ENCODE data around the gene FBXO31. TPM values are rescaled to one million over a fixed set of nuclear protein-coding genes. Genes with fewer than 3 reads are reported as not detected.
A peak's percentile ranks its signal among the peaks of the same experiment; 100 is the strongest.
"Not testable (repeated sequence)": the region's sequence is repeated elsewhere in the genome, so short reads cannot be mapped to it uniquely, and the experiment has no call there.

Gene FBXO31
- total and polyA plus RNA-seq, 12 donors = 15.1 to 94.3 (median 72.4) TPM

GRCh38 chr16:87363771-87364455 is 19.7 kb downstream of the FBXO31 start:
- peak; percentile 72 to 92 (median 84) for ATAC-seq
- H3K4me3 ChIP-seq = peak overlapping the region in 3 of 10 donors; percentile 2 to 36 (median 19)
- WGBS, 2 donors = 22 to 26% methylated on average over 17 of the region's 17 CpGs

GRCh38 chr16:87362828-87363559 is 20.6 kb downstream of the FBXO31 start:
- 72 to 74% methylated on average over 13 of the region's 13 CpGs for WGBS, 2 donors
- H3K36me3 ChIP-seq = peaks cover 0 to 65% (median 27%) of the 10 kb centered on the region in 9 donors
- DNase-seq; intact Hi-C loops (cut with DNase I); H3K9me3 ChIP-seq; ATAC-seq; H3K4me3 ChIP-seq: not testable (repeated sequence)
- peaks cover 0 to 49% (median 0%) of the 10 kb centered on the region in 7 donors for H3K27me3 ChIP-seq
- peak overlapping the region; percentile 2 to 83 (median 78) for H3K27ac ChIP-seq
- peaks cover 13 to 52% (median 38%) of the 10 kb centered on the region in 9 donors for H3K4me1 ChIP-seq

More at GRCh38 chr16:87363771-87364455, 19.7 kb downstream of the FBXO31 start:
- Histone ChIP-seq H3K4me1 (peaks cover 13 to 62% (median 45%) of the 10 kb centered on the region in 9 donors), H3K36me3 (peaks cover 0 to 56% (median 18%) of the 10 kb centered on the region in 9 donors), H3K9me3 (no peaks in the 10 kb centered on the region), H3K27me3 (peaks cover 0 to 49% (median 0%) of the 10 kb centered on the region in 7 donors), H3K27ac (peak overlapping the region; percentile 59 to 93 (median 80))
- no peak for TF ChIP-seq CTCF (IDR thresholded peaks at IDR 0.05)
- DNase-seq = peak; percentile 44 to 58
- intact Hi-C loops (cut with DNase I) = no loop called here

DNA sequence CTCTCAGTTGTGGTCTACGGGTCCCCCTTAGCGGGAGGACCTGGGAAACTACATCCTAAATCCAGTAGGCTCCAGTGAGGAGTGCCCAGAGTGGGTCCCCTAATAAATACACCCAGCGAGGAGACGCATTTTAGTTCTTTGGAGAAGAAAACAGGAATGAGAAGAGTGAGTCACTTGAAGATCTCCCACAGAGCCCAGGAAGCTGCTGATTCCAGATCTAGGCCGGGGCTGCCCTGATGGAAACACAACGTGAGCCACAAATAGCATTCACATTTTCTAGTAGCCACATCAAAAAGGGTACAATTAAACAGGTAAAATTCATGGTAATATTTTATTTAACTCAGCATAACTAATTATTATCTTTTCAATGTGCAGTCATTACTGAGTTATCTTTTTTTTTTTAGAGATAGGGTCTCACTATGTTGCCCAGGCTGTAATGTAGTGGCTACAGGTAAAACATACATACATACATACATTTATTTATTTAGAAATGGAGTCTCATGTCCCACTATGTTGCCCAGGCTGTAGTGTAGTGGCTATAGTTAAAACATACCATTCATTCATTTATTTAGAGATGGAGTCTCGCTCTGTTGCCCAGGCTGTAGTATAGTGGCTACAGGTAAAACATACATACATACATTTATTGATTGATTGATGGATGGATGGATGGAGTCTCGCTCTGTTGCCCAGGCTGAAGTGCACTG is 21.5 kb downstream of the FBXO31 start:
- Histone ChIP-seq H3K27me3 (peaks cover 0 to 41% (median 0%) of the 10 kb centered on the region in 7 donors), H3K36me3 (peaks cover 0 to 72% (median 36%) of the 10 kb centered on the region in 9 donors), H3K9me3 (no peaks in the 10 kb centered on the region), H3K4me1 (peaks cover 13 to 43% (median 32%) of the 10 kb centered on the region in 9 donors), H3K27ac (peak overlapping the region in 4 of 10 donors; percentile 10 to 83 (median 80)), H3K4me3 (no peak overlapping the region)
- intact Hi-C loops (cut with DNase I) = no loop called here
- ATAC-seq = no peak
- 95 to 99% methylated on average over 8 of the region's 8 CpGs for WGBS, 2 donors
- no peak for TF ChIP-seq CTCF (IDR thresholded peaks at IDR 0.05)
- no peak for DNase-seq

DNA sequence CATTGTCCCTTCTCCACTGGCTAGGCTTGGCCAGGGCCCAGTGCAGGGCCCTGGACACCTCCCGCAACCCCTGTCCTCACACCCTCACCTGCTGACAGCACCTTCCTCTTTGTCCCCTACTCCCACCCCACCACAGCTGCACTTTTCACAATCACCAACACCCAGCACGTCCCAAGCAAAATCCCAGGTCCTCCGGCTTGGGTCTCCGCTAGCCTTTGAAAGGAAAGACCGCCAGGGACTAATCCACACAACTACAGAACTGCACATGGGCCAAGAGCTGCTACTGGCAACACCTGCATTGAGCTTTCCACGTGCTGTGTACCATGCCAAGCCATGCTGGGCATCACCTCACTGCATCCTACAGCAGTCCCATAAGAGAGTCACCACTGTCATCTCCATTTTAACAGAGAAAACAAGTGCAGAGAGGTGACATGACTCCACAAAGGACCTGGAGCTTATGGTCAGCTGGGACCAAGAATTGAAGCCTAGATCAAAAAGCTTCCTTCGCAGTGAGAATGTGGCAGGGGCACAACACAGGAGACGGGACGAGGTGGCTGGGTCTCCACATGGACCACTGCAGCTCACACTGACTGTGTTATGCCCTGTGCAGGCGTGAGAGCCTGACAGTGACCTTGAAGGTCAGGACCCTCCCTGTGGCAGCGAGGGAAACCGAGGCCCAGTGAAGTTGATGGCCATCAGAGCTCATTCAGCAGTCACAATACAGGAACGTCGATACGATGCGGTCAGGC is 22.5 kb downstream of the FBXO31 start:
- no peak overlapping the region for H3K4me3 ChIP-seq
- peaks cover 13 to 46% (median 32%) of the 10 kb centered on the region in 9 donors for H3K4me1 ChIP-seq
- H3K27me3 ChIP-seq = peaks cover 0 to 30% (median 0%) of the 10 kb centered on the region in 7 donors
- DNase-seq (no peak), ATAC-seq (no peak)
- intact Hi-C loops (cut with DNase I) = no loop called here
- TF ChIP-seq CTCF (IDR thresholded peaks at IDR 0.05) = no peak
- H3K27ac ChIP-seq = no peak overlapping the region
- H3K36me3 ChIP-seq = peaks cover 0 to 71% (median 34%) of the 10 kb centered on the region in 9 donors
- H3K9me3 ChIP-seq = no peaks in the 10 kb centered on the region
- 86 to 88% methylated on average over 16 of the region's 16 CpGs for WGBS, 2 donors

All from heart right ventricle (tissue), 16 donors.